Peyer's patch (tissue), 4 donors: ENCODE measurements around the gene CBX1.

ENCODE experiments used
- CTCF ChIP-seq, 6 experiments: fragments of 450-650 bp in 4 of 6; fragments of 200-600 bp in 2 of 6; sonication (generic) in 1 of 6; IDR thresholded peaks; one replicate each; pipeline ENCODE4 v1.5.1; 2017 to 2019; ENCODE audit warnings: antibody characterized with exemption in 6 of 6, mild to moderate bottlenecking in 3 of 6, moderate library complexity in 1 of 6
- POLR2A ChIP-seq, 2 donors: fragments of 450-650 bp; IDR thresholded peaks; one replicate each; pipeline ENCODE4 v1.5.1; 2017; ENCODE audit warnings: antibody characterized with exemption in 2 of 2, mild to moderate bottlenecking in 2 of 2, moderate library complexity in 2 of 2

- TF ChIP-seq CTCF (IDR thresholded peaks at IDR 0.05) (no peak), POLR2A (IDR thresholded peaks at IDR 0.05) (no peak)
Measured at GRCh38 chr17:48081858-48082257, 19.4 kb downstream of the CBX1 start.
